ENCODE measurements around the gene ERG. TPM values are rescaled to one million over a fixed set of nuclear protein-coding genes. Genes with fewer than 3 reads are reported as not detected.

The ERG gene, protein sequence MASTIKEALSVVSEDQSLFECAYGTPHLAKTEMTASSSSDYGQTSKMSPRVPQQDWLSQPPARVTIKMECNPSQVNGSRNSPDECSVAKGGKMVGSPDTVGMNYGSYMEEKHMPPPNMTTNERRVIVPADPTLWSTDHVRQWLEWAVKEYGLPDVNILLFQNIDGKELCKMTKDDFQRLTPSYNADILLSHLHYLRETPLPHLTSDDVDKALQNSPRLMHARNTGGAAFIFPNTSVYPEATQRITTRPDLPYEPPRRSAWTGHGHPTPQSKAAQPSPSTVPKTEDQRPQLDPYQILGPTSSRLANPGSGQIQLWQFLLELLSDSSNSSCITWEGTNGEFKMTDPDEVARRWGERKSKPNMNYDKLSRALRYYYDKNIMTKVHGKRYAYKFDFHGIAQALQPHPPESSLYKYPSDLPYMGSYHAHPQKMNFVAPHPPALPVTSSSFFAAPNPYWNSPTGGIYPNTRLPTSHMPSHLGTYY
- 79.2 TPM for polyA plus RNA-seq (2013)

- peak in 2 of 3 donors; percentile 89 to 93 for DNase-seq
- Histone ChIP-seq H3K4me3 (ENCODE audit: control insufficient read depth in 1 of 7, extremely low read depth in 1 of 7, insufficient read depth in 4 of 7, low read depth in 2 of 7, low read length in 6 of 7) (peak within 1 kb of the TSS; percentile 67 to 91 (median 86)), H3K36me3 (ENCODE audit: control insufficient read depth in 4 of 4, insufficient read depth in 4 of 4, low read length in 3 of 4) (peaks cover 0 to 13% (median 7%) of the 10 kb centered on the region in 4 experiments), H3K9me3 (ENCODE audit: control extremely low read depth in 1 of 5, control insufficient read depth in 4 of 5, insufficient read depth in 2 of 5, low read depth in 1 of 5, low read length in 4 of 5) (no peaks in the 10 kb centered on the region), H3K4me1 (ENCODE audit: control extremely low read depth in 1 of 4, control insufficient read depth in 4 of 4, insufficient read depth in 4 of 4, low read length in 3 of 4) (peaks cover 19 to 54% (median 42%) of the 10 kb centered on the region in 4 experiments), H3K27ac (ENCODE audit: insufficient read depth in 1 of 2, low read depth in 1 of 2, low read length in 2 of 2, poor library complexity in 1 of 2, severe bottlenecking in 2 of 2) (peak within 1 kb of the TSS; percentile 88 to 93), H3K27me3 (replicated peaks in 2 of 5; ENCODE audit: control insufficient read depth in 4 of 5, insufficient read depth in 5 of 5, low read length in 4 of 5) (no peaks in the 10 kb centered on the region)
- ChIA-PET POLR2A (interaction anchor here (1.2 to 2.1 kb wide), 2 partner anchors 21 to 50 kb away, joined by 4 to 12 read pairs; no protein-coding TSS in a partner anchor), CTCF (interaction anchor here (0.7 to 2.2 kb wide), 10 partner anchors 12 to 679 kb away, joined by 3 to 9 read pairs (median 4); no protein-coding TSS in a partner anchor)
- WGBS (ENCODE audit: insufficient coverage), result 0% methylated on average over 7 of the region's 12 CpGs
Measured at GRCh38 chr21:38498057-38498833, at the start of gene ERG. TSS of gene ERG (minus strand) at chr21:38498477. CDS start at chr21:38498380, 97 bp downstream.

DNA sequence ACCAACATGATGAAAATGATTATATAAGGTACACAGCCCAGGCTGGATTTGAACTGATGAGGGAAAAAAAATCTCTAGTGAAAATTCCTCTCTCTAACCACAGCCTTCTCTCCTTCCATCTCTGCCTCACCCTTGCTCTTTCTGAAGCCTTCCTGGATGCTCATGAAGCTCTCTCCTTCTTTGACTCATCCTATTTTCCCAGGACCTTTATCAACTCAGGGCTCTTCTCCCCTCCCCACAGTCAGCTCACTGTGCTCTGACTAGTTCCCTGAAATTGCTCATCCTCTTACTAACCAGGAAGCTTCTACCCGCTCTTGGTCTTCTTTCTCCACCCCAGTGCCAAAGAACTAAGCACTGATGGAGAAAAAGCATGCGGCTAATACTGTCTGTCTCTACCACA is 46.4 kb upstream of the ERG start:
- Histone ChIP-seq H3K9me3 (ENCODE audit: control extremely low read depth in 1 of 5, control insufficient read depth in 4 of 5, insufficient read depth in 2 of 5, low read depth in 1 of 5, low read length in 4 of 5) (no peaks in the 10 kb centered on the region), H3K36me3 (ENCODE audit: control insufficient read depth in 4 of 4, insufficient read depth in 4 of 4, low read length in 3 of 4) (no peaks in the 10 kb centered on the region), H3K27me3 (replicated peaks in 2 of 5; ENCODE audit: control insufficient read depth in 4 of 5, insufficient read depth in 5 of 5, low read length in 4 of 5) (no peaks in the 10 kb centered on the region), H3K4me1 (ENCODE audit: control extremely low read depth in 1 of 4, control insufficient read depth in 4 of 4, insufficient read depth in 4 of 4, low read length in 3 of 4) (no peaks in the 10 kb centered on the region), H3K4me3 (ENCODE audit: control insufficient read depth in 1 of 7, extremely low read depth in 1 of 7, insufficient read depth in 4 of 7, low read depth in 2 of 7, low read length in 6 of 7) (no peak overlapping the region), H3K27ac (ENCODE audit: insufficient read depth in 1 of 2, low read depth in 1 of 2, low read length in 2 of 2, poor library complexity in 1 of 2, severe bottlenecking in 2 of 2) (no peak overlapping the region)
- no peak for DNase-seq
- ChIA-PET POLR2A (interaction anchor here (0.9 kb wide), 1 partner anchor 9 kb away, joined by 3 read pairs; no protein-coding TSS in a partner anchor), CTCF (interaction anchor here (1.2 to 1.5 kb wide), 2 partner anchors 13 to 594 kb away, joined by 3 to 4 read pairs; no protein-coding TSS in a partner anchor)
- WGBS (ENCODE audit: insufficient coverage), result 100% methylated on average over 2 of the region's 2 CpGs

DNA sequence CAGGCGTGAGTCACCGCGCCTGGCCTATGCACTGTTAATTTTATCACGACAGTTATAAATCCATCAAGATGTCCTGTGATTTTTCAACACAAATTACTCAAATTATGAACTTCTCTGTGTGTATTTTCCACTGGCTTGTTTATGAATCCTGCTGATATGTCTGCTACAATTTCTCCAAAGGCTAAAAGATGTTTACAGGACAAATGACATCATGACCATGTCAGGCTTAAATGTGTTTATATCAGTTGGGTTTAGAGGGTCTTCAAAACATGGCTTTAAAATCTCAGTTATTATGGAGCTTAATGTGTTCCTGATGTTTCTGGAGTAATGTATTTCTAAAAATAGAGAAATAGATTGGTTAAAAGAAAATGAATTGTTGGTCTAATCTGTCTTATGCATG is 44.0 kb upstream of the ERG start:
- 100% methylated on average over 4 of the region's 4 CpGs for WGBS (ENCODE audit: insufficient coverage)
- no peaks in the 10 kb centered on the region for H3K27me3 ChIP-seq (replicated peaks in 2 of 5; ENCODE audit: control insufficient read depth in 4 of 5, insufficient read depth in 5 of 5, low read length in 4 of 5)
- POLR2A ChIA-PET, result interaction anchor here (0.6 kb wide), 1 partner anchor 147 kb away, joined by 5 read pairs; no protein-coding TSS in a partner anchor

GRCh38 chr21:38538353-38538752 is 40.1 kb upstream of the ERG start:
- ChIA-PET POLR2A (no interaction called here), CTCF (interaction anchor here (0.8 kb wide), 1 partner anchor 195 kb away, joined by 3 read pairs; no protein-coding TSS in a partner anchor)
- no peaks in the 10 kb centered on the region for H3K9me3 ChIP-seq (ENCODE audit: control extremely low read depth in 1 of 5, control insufficient read depth in 4 of 5, insufficient read depth in 2 of 5, low read depth in 1 of 5, low read length in 4 of 5)
- H3K4me1 ChIP-seq (ENCODE audit: control extremely low read depth in 1 of 4, control insufficient read depth in 4 of 4, insufficient read depth in 4 of 4, low read length in 3 of 4), result no peaks in the 10 kb centered on the region
- H3K27ac ChIP-seq (ENCODE audit: insufficient read depth in 1 of 2, low read depth in 1 of 2, low read length in 2 of 2, poor library complexity in 1 of 2, severe bottlenecking in 2 of 2), result no peak overlapping the region
- 100% methylated on average over 1 of the region's 1 CpG for WGBS (ENCODE audit: insufficient coverage)
- H3K4me3 ChIP-seq (ENCODE audit: control insufficient read depth in 1 of 7, extremely low read depth in 1 of 7, insufficient read depth in 4 of 7, low read depth in 2 of 7, low read length in 6 of 7), result no peak overlapping the region
- no peaks in the 10 kb centered on the region for H3K36me3 ChIP-seq (ENCODE audit: control insufficient read depth in 4 of 4, insufficient read depth in 4 of 4, low read length in 3 of 4)
- no peak for DNase-seq
- no peaks in the 10 kb centered on the region for H3K27me3 ChIP-seq (replicated peaks in 2 of 5; ENCODE audit: control insufficient read depth in 4 of 5, insufficient read depth in 5 of 5, low read length in 4 of 5)

More for the DNA sequence above, 44.0 kb upstream of the ERG start:
- no peaks in the 10 kb centered on the region for H3K36me3 ChIP-seq (ENCODE audit: control insufficient read depth in 4 of 4, insufficient read depth in 4 of 4, low read length in 3 of 4)
- no peak overlapping the region for H3K4me3 ChIP-seq (ENCODE audit: control insufficient read depth in 1 of 7, extremely low read depth in 1 of 7, insufficient read depth in 4 of 7, low read depth in 2 of 7, low read length in 6 of 7)
- DNase-seq, result no peak
- no peak overlapping the region for H3K27ac ChIP-seq (ENCODE audit: insufficient read depth in 1 of 2, low read depth in 1 of 2, low read length in 2 of 2, poor library complexity in 1 of 2, severe bottlenecking in 2 of 2)
- no peaks in the 10 kb centered on the region for H3K9me3 ChIP-seq (ENCODE audit: control extremely low read depth in 1 of 5, control insufficient read depth in 4 of 5, insufficient read depth in 2 of 5, low read depth in 1 of 5, low read length in 4 of 5)
- CTCF ChIA-PET, result no interaction called here
- H3K4me1 ChIP-seq (ENCODE audit: control extremely low read depth in 1 of 4, control insufficient read depth in 4 of 4, insufficient read depth in 4 of 4, low read length in 3 of 4), result no peaks in the 10 kb centered on the region

GRCh38 chr21:38534591-38534990 is 36.3 kb upstream of the ERG start:
- H3K9me3 ChIP-seq (ENCODE audit: control extremely low read depth in 1 of 5, control insufficient read depth in 4 of 5, insufficient read depth in 2 of 5, low read depth in 1 of 5, low read length in 4 of 5), result no peaks in the 10 kb centered on the region
- no peaks in the 10 kb centered on the region for H3K4me1 ChIP-seq (ENCODE audit: control extremely low read depth in 1 of 4, control insufficient read depth in 4 of 4, insufficient read depth in 4 of 4, low read length in 3 of 4)
- no peak overlapping the region for H3K27ac ChIP-seq (ENCODE audit: insufficient read depth in 1 of 2, low read depth in 1 of 2, low read length in 2 of 2, poor library complexity in 1 of 2, severe bottlenecking in 2 of 2)
- ChIA-PET CTCF (no interaction called here), POLR2A (no interaction called here)
- no peaks in the 10 kb centered on the region for H3K27me3 ChIP-seq (replicated peaks in 2 of 5; ENCODE audit: control insufficient read depth in 4 of 5, insufficient read depth in 5 of 5, low read length in 4 of 5)
- H3K36me3 ChIP-seq (ENCODE audit: control insufficient read depth in 4 of 4, insufficient read depth in 4 of 4, low read length in 3 of 4), result no peaks in the 10 kb centered on the region
- DNase-seq, result no peak
- WGBS (ENCODE audit: insufficient coverage), result no CpG with 5 or more reads among the region's 3 CpGs
- H3K4me3 ChIP-seq (ENCODE audit: control insufficient read depth in 1 of 7, extremely low read depth in 1 of 7, insufficient read depth in 4 of 7, low read depth in 2 of 7, low read length in 6 of 7), result no peak overlapping the region

DNA sequence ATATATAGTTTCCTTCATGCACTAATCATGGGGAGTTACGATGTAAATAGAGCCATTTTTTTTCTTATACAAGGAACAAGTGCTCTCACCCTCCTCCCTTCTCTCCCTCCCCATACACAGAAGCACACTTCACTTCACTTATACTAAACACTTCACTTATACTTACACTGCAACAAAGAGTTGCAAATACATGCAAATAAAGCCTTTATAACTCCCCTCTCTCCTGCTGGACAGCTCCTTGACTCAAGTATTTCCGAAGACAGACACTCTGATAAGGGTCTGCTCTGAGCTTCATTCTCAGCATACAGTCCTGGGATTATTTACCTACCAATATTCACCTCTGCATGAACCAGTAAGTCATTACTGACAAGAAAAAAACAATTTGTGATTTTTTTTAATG is 35.6 kb upstream of the ERG start:
- Histone ChIP-seq H3K9me3 (ENCODE audit: control extremely low read depth in 1 of 5, control insufficient read depth in 4 of 5, insufficient read depth in 2 of 5, low read depth in 1 of 5, low read length in 4 of 5) (no peaks in the 10 kb centered on the region), H3K4me3 (ENCODE audit: control insufficient read depth in 1 of 7, extremely low read depth in 1 of 7, insufficient read depth in 4 of 7, low read depth in 2 of 7, low read length in 6 of 7) (no peak overlapping the region), H3K36me3 (ENCODE audit: control insufficient read depth in 4 of 4, insufficient read depth in 4 of 4, low read length in 3 of 4) (no peaks in the 10 kb centered on the region), H3K4me1 (ENCODE audit: control extremely low read depth in 1 of 4, control insufficient read depth in 4 of 4, insufficient read depth in 4 of 4, low read length in 3 of 4) (no peaks in the 10 kb centered on the region), H3K27ac (ENCODE audit: insufficient read depth in 1 of 2, low read depth in 1 of 2, low read length in 2 of 2, poor library complexity in 1 of 2, severe bottlenecking in 2 of 2) (no peak overlapping the region), H3K27me3 (replicated peaks in 2 of 5; ENCODE audit: control insufficient read depth in 4 of 5, insufficient read depth in 5 of 5, low read length in 4 of 5) (no peaks in the 10 kb centered on the region)
- DNase-seq, result no peak
- ChIA-PET CTCF (no interaction called here), POLR2A (no interaction called here)
- WGBS (ENCODE audit: insufficient coverage), result 100% methylated on average over 2 of the region's 2 CpGs
